Endometrium (tissue), 2 donors: Measurements from ENCODE around the gene LGALS4.
"Not testable (repeated sequence)": the region's sequence is repeated elsewhere in the genome, so short reads cannot be mapped to it uniquely, and the experiment has no call there.

Experiments
- FAIRE-seq: peaks from 2 replicates; lab custom pipeline; 2012; peaks lifted over from hg19 to GRCh38; lab: Jason Lieb, UNC
- donor health status: control.
- donor health status: control.

Gene LGALS4

GRCh38 chr19:38770228-38770948 is 42.4 kb downstream of the LGALS4 start:
- not testable (repeated sequence) for FAIRE-seq

- no peak for FAIRE-seq
These were observed 43.0 kb downstream of the LGALS4 start for GRCh38 chr19:38769635-38770211.

GRCh38 chr19:38766276-38767047 is 46.3 kb downstream of the LGALS4 start:
- FAIRE-seq = no peak

- FAIRE-seq = no peak
These were observed 47.5 kb downstream of the LGALS4 start for GRCh38 chr19:38765214-38765613.

- FAIRE-seq = no peak
These were observed 48.9 kb downstream of the LGALS4 start for GRCh38 chr19:38763795-38764220.

GRCh38 chr19:38761884-38762389 is 50.8 kb downstream of the LGALS4 start:
- not testable (repeated sequence) for FAIRE-seq

- not testable (repeated sequence) for FAIRE-seq
These were observed 51.8 kb downstream of the LGALS4 start for GRCh38 chr19:38760805-38761517.

GRCh38 chr19:38759590-38760003 is 53.1 kb downstream of the LGALS4 start:
- FAIRE-seq = no peak

GRCh38 chr19:38754196-38754595 is 58.5 kb downstream of the LGALS4 start:
- not testable (repeated sequence) for FAIRE-seq

- not testable (repeated sequence) for FAIRE-seq
These were observed 59.0 kb downstream of the LGALS4 start for GRCh38 chr19:38753783-38754182.
